Stimulated activated CD4-positive, alpha-beta T cell treated with anti-CD3 and anti-CD28 coated beads, Interleukin-15, amount 100 ng/mL, for 48 hours (primary cell): ENCODE data around the gene ZSCAN16.

ENCODE experiments used
- DNase-seq, 2 donors: peaks; one replicate each; pipeline ENCODE4 v3.0.0-alpha.2; 2020; ENCODE audit warnings: low read depth in 2 of 2

ZSCAN16 gene

GRCh38 chr6:28172006-28172405 is 47.6 kb downstream of the ZSCAN16 start:
- DNase-seq: no peak

- no peak for DNase-seq
These were observed 52.0 kb downstream of the ZSCAN16 start for GRCh38 chr6:28176373-28176772.
